HFF-Myc (cell line): ENCODE results near the gene CPHXL.

Experiments
- DNase-seq: peaks from one replicate; pipeline ENCODE4 v3.0.0-alpha.2; 2011; ENCODE audit warnings: low read depth; ENCODE audit errors: extremely low read depth
- H3K4me3 ChIP-seq: replicated peaks from 2 replicates; pipeline ENCODE4 v1.5.1; 2011; ENCODE audit warnings: low read depth, mild to moderate bottlenecking, control low read depth, low read length
- TF ChIP-seq, protein P1 (sequence below): IDR thresholded peaks from 2 replicates; pipeline ENCODE4 v1.5.1; 2012; ENCODE audit warnings: mild to moderate bottlenecking, low read depth, low read length, control low read depth; ENCODE audit errors: missing control alignments

Gene CPHXL

DNA sequence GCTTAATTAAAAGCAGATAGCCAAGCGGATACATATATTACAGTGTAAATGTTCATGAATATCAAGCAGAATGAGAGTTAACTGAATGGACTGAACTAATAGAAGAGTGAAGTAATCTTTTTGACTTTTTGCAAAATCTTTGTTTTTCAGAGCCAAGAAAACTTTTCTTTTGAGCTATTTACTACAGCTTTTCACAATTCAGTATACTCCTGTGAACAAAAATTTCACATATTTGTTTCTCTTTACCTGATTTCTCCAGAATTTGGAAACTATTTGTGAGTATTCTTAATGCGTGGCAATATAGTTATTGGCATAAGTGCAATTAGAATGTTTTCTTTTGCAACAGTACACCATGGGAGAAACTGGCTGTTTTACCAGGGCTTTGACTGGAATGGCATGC lies 15.9 kb downstream of the CPHXL start:
- TF ChIP-seq, protein P1, sequence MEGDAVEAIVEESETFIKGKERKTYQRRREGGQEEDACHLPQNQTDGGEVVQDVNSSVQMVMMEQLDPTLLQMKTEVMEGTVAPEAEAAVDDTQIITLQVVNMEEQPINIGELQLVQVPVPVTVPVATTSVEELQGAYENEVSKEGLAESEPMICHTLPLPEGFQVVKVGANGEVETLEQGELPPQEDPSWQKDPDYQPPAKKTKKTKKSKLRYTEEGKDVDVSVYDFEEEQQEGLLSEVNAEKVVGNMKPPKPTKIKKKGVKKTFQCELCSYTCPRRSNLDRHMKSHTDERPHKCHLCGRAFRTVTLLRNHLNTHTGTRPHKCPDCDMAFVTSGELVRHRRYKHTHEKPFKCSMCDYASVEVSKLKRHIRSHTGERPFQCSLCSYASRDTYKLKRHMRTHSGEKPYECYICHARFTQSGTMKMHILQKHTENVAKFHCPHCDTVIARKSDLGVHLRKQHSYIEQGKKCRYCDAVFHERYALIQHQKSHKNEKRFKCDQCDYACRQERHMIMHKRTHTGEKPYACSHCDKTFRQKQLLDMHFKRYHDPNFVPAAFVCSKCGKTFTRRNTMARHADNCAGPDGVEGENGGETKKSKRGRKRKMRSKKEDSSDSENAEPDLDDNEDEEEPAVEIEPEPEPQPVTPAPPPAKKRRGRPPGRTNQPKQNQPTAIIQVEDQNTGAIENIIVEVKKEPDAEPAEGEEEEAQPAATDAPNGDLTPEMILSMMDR, result no peak
- no peak for DNase-seq
- H3K4me3 ChIP-seq, result no peak overlapping the region

DNA sequence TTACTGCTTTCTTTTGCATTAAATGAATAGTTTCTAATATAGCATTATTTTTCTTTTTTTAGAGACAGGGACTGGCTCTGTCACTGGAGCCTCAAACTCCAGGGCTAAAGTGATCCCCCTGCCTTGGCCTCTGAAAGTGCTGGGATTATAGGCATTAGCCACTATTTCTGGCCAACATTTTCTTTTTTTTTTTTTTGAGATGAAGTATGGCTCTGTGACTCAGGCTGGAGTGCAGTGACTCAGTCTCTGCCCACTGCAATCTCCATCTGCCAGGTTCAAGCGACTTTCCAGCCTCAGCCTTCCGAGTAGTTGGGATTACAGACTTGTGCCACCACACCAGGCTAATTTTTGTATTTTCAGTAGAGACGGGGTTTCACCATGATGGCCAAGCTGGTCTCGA lies 23.0 kb downstream of the CPHXL start:
- H3K4me3 ChIP-seq, result no peak overlapping the region
- no peak for DNase-seq
- TF ChIP-seq, protein P1, result no peak

DNA sequence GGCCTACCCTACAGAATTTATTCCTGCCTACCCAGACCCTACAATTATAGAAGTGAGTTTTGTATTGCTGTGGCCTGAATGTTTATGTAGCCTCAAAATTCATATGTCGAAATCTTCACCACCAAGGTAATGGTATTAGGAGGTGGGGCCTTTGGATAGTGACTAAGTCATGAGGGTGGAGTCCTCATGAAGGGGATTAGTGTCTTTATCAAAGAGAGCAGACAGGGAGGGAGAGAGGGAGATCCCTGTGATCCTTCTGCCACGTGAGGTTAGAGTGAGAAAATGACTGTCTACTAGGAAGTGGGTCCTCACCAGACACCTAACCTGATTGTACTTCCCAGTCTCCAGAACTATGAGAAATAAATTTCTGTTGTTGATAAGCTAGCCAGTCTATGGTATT lies 24.0 kb downstream of the CPHXL start:
- DNase-seq, result no peak
- TF ChIP-seq, protein P1, result no peak
- no peak overlapping the region for H3K4me3 ChIP-seq

- DNase-seq, result no peak
- TF ChIP-seq, protein P1, result no peak
- no peak within 1 kb of the TSS for H3K4me3 ChIP-seq
Measured at GRCh38 chr16:75701361-75701760, 24.9 kb downstream of the CPHXL start, which contains the start of gene DUXB. DUXB (minus strand) TSS chr16:75701461; CDS start chr16:75701418, 43 bp downstream.

DNA sequence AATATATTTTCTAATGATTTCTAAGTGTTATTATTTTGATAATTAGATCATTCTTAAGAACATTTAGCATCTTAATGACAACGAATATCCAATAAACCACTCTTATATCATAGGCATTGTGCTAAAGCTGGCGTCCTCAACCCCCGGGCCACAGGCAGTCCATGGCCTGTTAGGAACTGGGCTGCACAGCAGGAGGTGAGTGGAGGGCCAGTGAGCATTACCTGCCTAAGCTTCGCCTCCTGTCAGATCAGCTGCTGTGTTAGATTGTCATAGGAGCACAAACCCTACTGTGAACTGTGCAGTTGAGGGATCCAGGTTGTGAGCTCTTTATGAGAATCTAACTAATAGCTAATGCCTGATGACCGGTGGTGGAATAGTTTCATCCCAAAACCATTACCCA lies 28.7 kb downstream of the CPHXL start:
- no peak overlapping the region for H3K4me3 ChIP-seq
- DNase-seq, result no peak
- TF ChIP-seq, protein P1, result no peak

DNA sequence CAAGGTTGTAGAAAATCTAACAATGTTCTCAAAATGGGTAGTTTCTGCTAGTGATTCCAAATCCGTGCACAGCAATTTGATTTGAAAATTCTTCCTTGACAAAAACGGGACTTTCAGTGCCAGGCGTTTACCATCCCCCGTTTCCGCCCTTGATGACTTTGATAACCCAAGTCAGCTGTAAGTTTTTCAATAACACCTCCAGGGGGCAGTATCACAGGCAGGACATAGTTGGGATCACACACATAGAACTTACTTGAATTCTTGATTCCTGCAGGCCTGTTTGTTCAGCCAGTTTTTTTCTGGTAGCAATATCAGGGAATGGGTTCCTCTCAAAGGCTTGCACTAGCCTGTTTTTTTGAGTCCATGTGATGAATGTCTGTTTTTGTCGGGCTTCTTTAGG lies 30.6 kb downstream of the CPHXL start:
- no peak for DNase-seq
- H3K4me3 ChIP-seq, result no peak overlapping the region
- TF ChIP-seq, protein P1, result peak; percentile 34

DNA sequence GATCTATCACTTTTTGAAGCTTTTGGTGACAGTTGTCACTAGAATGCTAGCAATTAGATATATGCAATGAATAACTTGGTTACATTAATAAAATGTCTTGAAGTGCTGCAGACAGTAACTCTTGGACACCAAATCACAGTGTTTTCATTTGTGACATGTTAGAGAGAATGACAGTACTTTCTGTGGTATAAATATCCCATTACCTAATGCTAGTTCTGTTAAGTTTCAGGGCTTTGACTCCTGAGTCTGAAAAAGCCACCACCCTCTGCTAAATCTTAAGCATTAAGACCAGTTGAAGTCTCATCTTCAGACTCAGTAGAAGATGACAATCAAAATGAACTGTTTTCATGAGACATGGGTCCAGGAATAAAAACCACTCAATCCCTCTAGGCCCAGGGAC lies 38.9 kb downstream of the CPHXL start:
- DNase-seq, result no peak
- no peak overlapping the region for H3K4me3 ChIP-seq
- TF ChIP-seq, protein P1, result no peak
